Stomach (tissue), 4 donors: Measurements from ENCODE around the gene CBX7.

Experiments used
- CTCF ChIP-seq, 7 experiments: fragments of 450-650 bp in 4 of 7; fragments of 200-600 bp in 3 of 7; sonication (generic) in 3 of 7; IDR thresholded peaks; one replicate each; pipeline ENCODE4 v1.5.1; 2016 to 2019; ENCODE audit warnings: antibody characterized with exemption in 7 of 7, control low read depth in 2 of 7, mild to moderate bottlenecking in 1 of 7
- EP300 ChIP-seq: sonication (generic); formaldehyde crosslinking; IDR thresholded peaks from one replicate; pipeline ENCODE4 v1.6.1; 2017; ENCODE audit warnings: antibody characterized with exemption
- POLR2A ChIP-seq, 4 donors: fragments of 450-650 bp; IDR thresholded peaks; one replicate each; pipeline ENCODE4 v1.6.1; 2016; ENCODE audit warnings: antibody characterized with exemption in 4 of 4, control low read depth in 2 of 4, mild to moderate bottlenecking in 1 of 4, moderate library complexity in 1 of 4
- POLR2AphosphoS5 ChIP-seq, 3 donors: sonication (generic); formaldehyde crosslinking; IDR thresholded peaks; one replicate each; pipeline ENCODE4 v1.6.1; 2016; ENCODE audit warnings: antibody characterized with exemption in 3 of 3

DNA sequence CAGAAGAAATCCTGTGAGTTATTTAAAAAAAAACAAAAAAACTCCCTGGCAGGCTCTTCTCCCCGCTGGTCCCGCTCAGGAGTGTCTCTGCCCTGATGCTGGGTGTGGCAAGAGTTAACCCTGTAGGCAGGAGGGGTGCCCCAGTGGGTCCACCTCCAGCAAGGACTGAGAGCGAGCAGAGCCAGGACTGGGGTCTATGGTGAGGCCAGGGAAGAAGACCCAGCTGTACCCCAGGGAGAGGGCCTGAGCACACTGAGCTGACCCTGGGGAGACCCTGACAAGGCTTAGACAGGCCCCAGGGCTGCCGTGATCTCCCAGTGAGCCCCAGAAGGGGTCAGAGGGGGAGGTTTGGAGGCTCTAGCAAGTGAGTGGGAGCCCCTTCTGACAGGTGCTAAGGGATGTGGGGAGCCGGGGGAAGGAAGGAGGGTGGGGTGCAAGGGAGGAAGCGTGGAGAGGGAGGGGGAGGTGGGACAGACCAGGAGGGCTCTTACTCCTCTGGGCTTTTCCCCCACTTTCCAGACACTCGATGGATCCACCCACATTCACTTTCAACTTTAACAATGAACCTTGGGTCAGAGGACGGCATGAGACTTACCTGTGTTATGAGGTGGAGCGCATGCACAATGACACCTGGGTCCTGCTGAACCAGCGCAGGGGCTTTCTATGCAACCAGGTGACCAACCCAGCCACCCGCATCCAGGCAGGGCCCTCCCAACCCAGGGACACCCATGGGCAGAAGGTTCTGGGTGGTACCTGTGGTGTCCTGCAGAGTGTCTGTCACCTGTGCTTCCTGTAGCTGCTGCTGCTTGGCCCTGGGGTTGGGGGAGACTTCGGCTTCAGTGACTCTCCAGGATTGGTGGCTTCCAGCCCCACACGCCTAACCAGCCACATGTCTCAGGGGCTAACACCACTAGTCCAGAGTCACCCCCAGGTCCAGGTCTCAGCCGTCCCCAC is 69.0 kb downstream of the CBX7 start:
- TF ChIP-seq POLR2AphosphoS5 (IDR thresholded peaks at IDR 0.05) (no peak), CTCF (IDR thresholded peaks at IDR 0.05) (no peak), EP300 (no peak), POLR2A (IDR thresholded peaks at IDR 0.05) (no peak)
